SK-N-SH (cell line): Measurements from ENCODE around the gene ACVR2B. TPM values are rescaled to one million over a fixed set of nuclear protein-coding genes. Genes with fewer than 3 reads are reported as not detected.

Experiments
- CTCF ChIA-PET: fragments of 300-600, 350-600 bp; formaldehyde crosslinking; extraction: SDS; loops from one replicate; lab custom pipeline; 2021; lab: Yijun Ruan, JAX
- POLR2A ChIA-PET: fragments of 350-600 bp; sonication (Branson Sonifier 250); formaldehyde crosslinking; extraction: SDS; loops from one replicate; lab custom pipeline; 2020; ENCODE audit warnings: antibody characterized with exemption, inconsistent platforms; lab: Yijun Ruan, JAX
- DNase-seq: peaks from one replicate; pipeline ENCODE4 v3.0.0; 2012
- H2AFZ ChIP-seq: fragments of 200-600 bp; sonication (generic); 2 replicates; pipeline ENCODE4 v1.8.1; 2016; ENCODE audit warnings: antibody characterized with exemption, mild to moderate bottlenecking, low read depth
- H3F3A ChIP-seq: fragments of 200-600 bp; sonication (generic); replicated peaks from 2 replicates; pipeline ENCODE3; 2016; ENCODE audit warnings: antibody characterized with exemption, mild to moderate bottlenecking; ENCODE audit not compliant: insufficient read depth
- H3K27ac ChIP-seq, 2 experiments: fragments of 200-500 bp in 1 of 2; fragments of 200-600 bp in 1 of 2; sonication (Bioruptor generic) in 1 of 2; sonication (generic), shearing (Covaris generic) in 1 of 2; 2 replicates each; pipeline versions ENCODE4 v1.5.1 to v1.6.1; 2014 to 2016; ENCODE audit warnings: low read depth in 2 of 2, inconsistent platforms in 1 of 2, low read length in 1 of 2, mild to moderate bottlenecking in 1 of 2, mixed read lengths in 1 of 2
- H3K27me3 ChIP-seq: fragments of 200-600 bp; sonication (generic), shearing (Covaris generic); 2 replicates; pipeline ENCODE4 v1.6.1; 2016; ENCODE audit warnings: mixed run types; ENCODE audit not compliant: insufficient read depth
- H3K36me3 ChIP-seq, 2 experiments: fragments of 200-500 bp in 1 of 2; fragments of 200-600 bp in 1 of 2; sonication (Bioruptor generic) in 1 of 2; sonication (generic) in 1 of 2; replicated peaks in 1 of 2; 2 replicates each; pipeline versions ENCODE3 to v1.5.1; 2014 to 2016; ENCODE audit warnings: low read length in 1 of 2, mild to moderate bottlenecking in 1 of 2; ENCODE audit not compliant: insufficient read depth in 2 of 2, control insufficient read depth in 1 of 2
- H3K4me1 ChIP-seq, 2 experiments: fragments of 200-500 bp in 1 of 2; fragments of 200-600 bp in 1 of 2; sonication (Bioruptor generic) in 1 of 2; sonication (generic), shearing (Covaris generic) in 1 of 2; 2 replicates each; pipeline versions ENCODE4 v1.5.1 to v1.6.1; 2014 to 2016; ENCODE audit warnings: low read depth in 1 of 2, low read length in 1 of 2, mixed run types in 1 of 2; ENCODE audit not compliant: insufficient read depth in 2 of 2, control insufficient read depth in 1 of 2
- H3K4me2 ChIP-seq: fragments of 200-600 bp; sonication (generic), shearing (Covaris generic); 2 replicates; pipeline ENCODE4 v1.6.1; 2017; ENCODE audit warnings: mixed run types
- H3K4me3 ChIP-seq, 2 experiments: fragments of 200-500 bp in 1 of 2; fragments of 200-600 bp in 1 of 2; sonication (Bioruptor generic) in 1 of 2; sonication (generic), shearing (Covaris generic) in 1 of 2; 2 replicates each; pipeline versions ENCODE4 v1.5.1 to v1.8.1; 2014 to 2016; ENCODE audit warnings: low read depth in 2 of 2, inconsistent platforms in 1 of 2, low read length in 1 of 2, mild to moderate bottlenecking in 1 of 2, mixed read lengths in 1 of 2, moderate library complexity in 1 of 2
- H3K79me2 ChIP-seq: fragments of 200-600 bp; sonication (generic); 2 replicates; pipeline ENCODE4 v1.8.1; 2017; ENCODE audit warnings: mild to moderate bottlenecking; ENCODE audit not compliant: insufficient read depth
- H3K9ac ChIP-seq: fragments of 200-600 bp; sonication (generic); 2 replicates; pipeline ENCODE4 v1.6.1; 2017; ENCODE audit warnings: mixed run types
- H3K9me2 ChIP-seq: fragments of 200-600 bp; sonication (generic); 2 replicates; pipeline ENCODE4 v1.6.1; 2017; ENCODE audit warnings: mixed run types
- H3K9me3 ChIP-seq: fragments of 200-600 bp; sonication (generic); 2 replicates; pipeline ENCODE4 v1.6.1; 2017; ENCODE audit warnings: mixed run types, mild to moderate bottlenecking, moderate library complexity
- H4K20me1 ChIP-seq: fragments of 200-600 bp; sonication (generic); 2 replicates; pipeline ENCODE4 v1.6.1; 2017; ENCODE audit warnings: mild to moderate bottlenecking, mixed run types; ENCODE audit not compliant: insufficient read depth
- FOSL2 ChIP-seq: IDR thresholded peaks from 2 replicates; pipeline ENCODE4 v1.4.0; 2012; ENCODE audit warnings: low read depth, mild to moderate bottlenecking, moderate library complexity, borderline replicate concordance
- FOXJ3 ChIP-seq: sonication (generic); formaldehyde crosslinking; IDR thresholded peaks from 2 replicates; pipeline ENCODE4 v1.5.1; 2020; ENCODE audit warnings: mild to moderate bottlenecking, missing genetic modification reagents
- GABPA ChIP-seq: IDR thresholded peaks from 2 replicates; pipeline ENCODE4 v1.4.0; 2012; ENCODE audit warnings: low read depth, mild to moderate bottlenecking
- IRF3 ChIP-seq: fragments of 150-350 bp; IDR thresholded peaks from 2 replicates; pipeline ENCODE4 v1.6.1; 2016; ENCODE audit warnings: mild to moderate bottlenecking, low read depth, low read length
- NFIC ChIP-seq: IDR thresholded peaks from 2 replicates; pipeline ENCODE4 v1.4.0; 2012; ENCODE audit warnings: borderline replicate concordance
- NRF1 ChIP-seq: IDR thresholded peaks from 2 replicates; pipeline ENCODE4 v1.6.1; 2012; ENCODE audit warnings: low read depth, mild to moderate bottlenecking, low read length
- PBX3 ChIP-seq: IDR thresholded peaks from 2 replicates; pipeline ENCODE4; 2012
- POLR2AphosphoS5 ChIP-seq: IDR thresholded peaks from 2 replicates; pipeline ENCODE4 v1.6.1; 2012; ENCODE audit warnings: low read depth, low read length
- RAD21 ChIP-seq: IDR thresholded peaks from 2 replicates; pipeline ENCODE4 v1.6.1; 2012; ENCODE audit warnings: mild to moderate bottlenecking, low read length
- REST ChIP-seq: IDR thresholded peaks from 2 replicates; pipeline ENCODE4 v1.6.1; 2012; ENCODE audit warnings: mild to moderate bottlenecking, low read depth, low read length, moderate library complexity
- TAF1 ChIP-seq: IDR thresholded peaks from 2 replicates; pipeline ENCODE4 v1.6.1; 2012; ENCODE audit warnings: low read depth, mild to moderate bottlenecking, low read length, moderate library complexity, borderline replicate concordance
- TEAD4 ChIP-seq: IDR thresholded peaks from 2 replicates; pipeline ENCODE4 v1.4.0; 2012; ENCODE audit warnings: mild to moderate bottlenecking, borderline replicate concordance; ENCODE audit not compliant: insufficient read depth
- USF1 ChIP-seq: IDR thresholded peaks from 2 replicates; pipeline ENCODE4 v1.4.0; 2012; ENCODE audit warnings: low read depth, borderline replicate concordance
- ZBTB33 ChIP-seq: IDR thresholded peaks from 2 replicates; pipeline ENCODE4 v1.4.0; 2012; ENCODE audit warnings: low read depth, borderline replicate concordance
- WGBS: methylation state at CpG from one replicate; pipeline ENCODE4 v1.1.6; 2017; ENCODE audit warnings: low lambda C conversion rate; 5-methylcytosine and 5-hydroxymethylcytosine counted together
- polyA plus RNA-seq, 3 experiments: library from polyadenylated mRNA; depleted of rRNA; stranded (reverse); fragments of >200 nt; gene quantifications; 2 replicates each; pipeline ENCODE4 v1.2.3, GENCODE V29; 2012

Gene ACVR2B
- polyA plus RNA-seq, 1 of the 3 experiments (the other 2 are of a cell fraction): 1.4 TPM

- no peaks in the 10 kb centered on the region for H3K36me3 ChIP-seq
- ChIA-PET CTCF (interaction anchor here (0.7 to 2.2 kb wide), 8 partner anchors 12 to 199 kb away, joined by 3 to 16 read pairs (median 3); partner anchors contain the start of genes EXOG and XYLB), POLR2A (interaction anchor here (2.0 kb wide), 1 partner anchor 109 kb away, joined by 7 read pairs; the partner anchor contains the start of gene XYLB)
- peaks cover 27% of the 10 kb centered on the region for H4K20me1 ChIP-seq
- peak overlapping the region; percentile 93 for H3K4me2 ChIP-seq
- peaks cover 50% of the 10 kb centered on the region for H3K79me2 ChIP-seq
- no peaks in the 10 kb centered on the region for H3K27me3 ChIP-seq
- H3K9ac ChIP-seq: peak overlapping the region; percentile 93; the same call in 1 of the 2 replicates
- 61% methylated on average over 4 of the region's 15 CpGs for WGBS
- H3K9me3 ChIP-seq: no peaks in the 10 kb centered on the region
- H3K27ac ChIP-seq: peak overlapping the region in 1 of 2 experiments; percentile 25; a peak in 3 of 4 replicates
- peaks cover 0 to 37% of the 10 kb centered on the region in 2 experiments; a peak in 2 of 4 replicates for H3K4me1 ChIP-seq
- DNase-seq: peak; percentile 58
- no peak for TF ChIP-seq RAD21
- TF ChIP-seq ZBTB33: no peak
- no peaks in the 10 kb centered on the region for H3K9me2 ChIP-seq
- H2AFZ ChIP-seq: peak overlapping the region; percentile 70; the same call in 1 of the 2 replicates
- H3F3A ChIP-seq: no peaks in the 10 kb centered on the region
- peak overlapping the region; percentile 84 to 87 for H3K4me3 ChIP-seq
Measured at GRCh38 chr3:38455639-38456430, 2.1 kb downstream of the ACVR2B start.

- CTCF ChIA-PET: interaction anchor here (1.0 to 1.6 kb wide), 3 partner anchors 22 to 111 kb away, joined by 4 read pairs; partner anchors contain the start of gene EXOG
- DNase-seq: no peak
- WGBS: 92% methylated on average over 8 of the region's 9 CpGs
- no peak for TF ChIP-seq NRF1
- TF ChIP-seq REST: no peak
- TF ChIP-seq PBX3: no peak
- no peak for TF ChIP-seq POLR2AphosphoS5
- TF ChIP-seq GABPA: no peak
- no peak for TF ChIP-seq TEAD4
- no peak for TF ChIP-seq TAF1
- TF ChIP-seq NFIC: no peak
- no peak for TF ChIP-seq FOSL2
- no peak for TF ChIP-seq IRF3
- TF ChIP-seq FOXJ3 (CRISPR knock-in tag): no peak
- TF ChIP-seq USF1: no peak
Measured at GRCh38 chr3:38457111-38458003, 3.7 kb downstream of the ACVR2B start.

More at GRCh38 chr3:38457111-38458003, 3.7 kb downstream of the ACVR2B start:
- Histone ChIP-seq H3K9ac (no peak overlapping the region), H3F3A (no peaks in the 10 kb centered on the region), H3K4me3 (no peak overlapping the region), H3K4me2 (no peak overlapping the region), H3K27me3 (no peaks in the 10 kb centered on the region), H3K36me3 (no peaks in the 10 kb centered on the region), H3K4me1 (peaks cover 0 to 37% of the 10 kb centered on the region in 2 experiments; a peak in 2 of 4 replicates), H3K9me3 (no peaks in the 10 kb centered on the region), H3K9me2 (no peaks in the 10 kb centered on the region), H3K79me2 (peaks cover 50% of the 10 kb centered on the region), H4K20me1 (peaks cover 27% of the 10 kb centered on the region), H2AFZ (no peak overlapping the region), H3K27ac (no peak overlapping the region)
- POLR2A ChIA-PET: no interaction called here
